Body of pancreas (tissue), 4 donors: ENCODE measurements around the gene FOXP1. TPM values are rescaled to one million over a fixed set of nuclear protein-coding genes. Genes with fewer than 3 reads are reported as not detected.

Experiments
- ATAC-seq: fragments of 150-250 bp; one replicate; pipeline ENCODE4 v1.9.1; 2016
- DNase-seq, 4 donors: peaks; one replicate each; pipeline ENCODE4 v3.0.0-alpha.2; 2019
- H3K27ac ChIP-seq, 4 donors: fragments of 200-600 bp; sonication (generic); 1 replicate in 3 of 4; 2 replicates in 1 of 4; pipeline versions ENCODE4 v1.5.1 to v1.6.1; 2016 to 2019; ENCODE audit warnings: mild to moderate bottlenecking in 1 of 4, mixed read lengths in 1 of 4, moderate library complexity in 1 of 4
- H3K27me3 ChIP-seq, 2 donors: fragments of 200-600 bp; sonication (generic); one replicate each; pipeline ENCODE4 v1.6.0; 2016; ENCODE audit warnings: mild to moderate bottlenecking in 1 of 2
- H3K36me3 ChIP-seq, 2 donors: fragments of 200-600 bp; sonication (generic); replicated peaks in 1 of 2; 2 replicates each; pipeline ENCODE4 v1.5.1; 2016; ENCODE audit warnings: low read depth in 2 of 2; ENCODE audit not compliant: insufficient read depth in 1 of 2
- H3K4me1 ChIP-seq: fragments of 200-600 bp; sonication (generic); one replicate; pipeline ENCODE4 v1.6.0; 2016
- H3K4me3 ChIP-seq, 2 donors: fragments of 200-600 bp; sonication (generic); 1 replicate in 1 of 2; 2 replicates in 1 of 2; pipeline ENCODE4 v1.5.1; 2016 to 2019
- H3K9me3 ChIP-seq, 3 donors: fragments of 200-600 bp; sonication (generic); 1 replicate in 2 of 3; 2 replicates in 1 of 3; pipeline ENCODE4 v1.5.1; 2016
- POLR2A ChIP-seq, 3 donors: fragments of 450-650 bp; IDR thresholded peaks; one replicate each; pipeline ENCODE4 v1.6.1; 2016; ENCODE audit warnings: antibody characterized with exemption in 3 of 3, mild to moderate bottlenecking in 2 of 3
- WGBS, 2 donors: methylation state at CpG; one replicate each; pipeline ENCODE4 v1.1.5; 2017; 5-methylcytosine and 5-hydroxymethylcytosine counted together
- intact Hi-C: fragments of 100-400 bp; cut with DNase I; formaldehyde crosslinking; loops from one replicate; pipeline ENCODE4 v1.15.1; 2023
- total RNA-seq, 2 donors: library from RNA; depleted of rRNA; stranded (reverse); fragments of >200 nt; gene quantifications; one replicate each; pipeline ENCODE4 v1.1.0, GENCODE V29; 2016
- TF ChIP-seq, protein P1 (sequence below), 7 experiments: fragments of 450-650 bp in 4 of 7; fragments of 200-600 bp in 3 of 7; sonication (generic) in 3 of 7; IDR thresholded peaks; one replicate each; pipeline ENCODE4 v1.5.1; 2016 to 2019; ENCODE audit warnings: antibody characterized with exemption in 7 of 7

FOXP1 gene
- total RNA-seq, 2 donors from 2014 or later, result 85.7 to 86.1 TPM

DNA sequence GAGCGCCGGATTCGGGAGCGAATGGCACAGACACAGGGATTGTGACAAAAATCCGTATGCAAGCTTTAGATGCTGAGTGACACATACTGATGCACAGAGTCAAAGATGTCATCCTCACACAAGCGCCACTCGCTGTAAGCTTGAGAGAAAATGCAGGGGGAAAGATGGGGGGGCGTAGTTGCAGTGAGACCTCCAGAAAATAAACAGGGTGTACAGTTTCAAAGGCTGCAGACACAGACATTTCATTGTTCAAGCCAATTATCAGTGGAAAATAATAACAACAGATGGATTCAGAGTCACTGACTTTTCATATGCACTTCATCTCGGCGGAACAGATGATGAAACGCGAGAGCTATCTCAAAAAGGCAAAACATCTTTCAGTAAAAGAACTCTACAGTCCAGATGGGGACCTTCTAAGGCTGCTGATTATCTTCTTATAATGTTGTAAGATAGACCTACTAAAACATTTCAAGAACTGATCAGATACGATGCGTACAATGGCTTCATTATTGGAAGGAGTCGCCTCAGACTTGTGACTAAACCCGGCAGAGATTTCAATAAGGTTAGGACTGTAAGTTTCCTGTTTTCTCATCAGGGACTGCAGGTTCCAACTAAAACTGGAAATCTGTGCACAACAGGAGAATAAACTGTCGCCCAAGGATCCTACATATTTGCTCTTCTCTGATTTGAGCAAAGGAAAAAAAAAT, 275.4 kb downstream of the FOXP1 start:
- Histone ChIP-seq H3K9me3 (no peaks in the 10 kb centered on the region), H3K27me3 (no peaks in the 10 kb centered on the region), H3K4me1 (peaks cover 15% of the 10 kb centered on the region), H3K27ac (no peak overlapping the region), H3K36me3 (no peaks in the 10 kb centered on the region), H3K4me3 (no peak overlapping the region)
- intact Hi-C loops, result no loop called here
- DNase-seq (no peak), ATAC-seq (no peak)
- no peak for TF ChIP-seq POLR2A (IDR thresholded peaks at IDR 0.05)
- TF ChIP-seq, protein P1, sequence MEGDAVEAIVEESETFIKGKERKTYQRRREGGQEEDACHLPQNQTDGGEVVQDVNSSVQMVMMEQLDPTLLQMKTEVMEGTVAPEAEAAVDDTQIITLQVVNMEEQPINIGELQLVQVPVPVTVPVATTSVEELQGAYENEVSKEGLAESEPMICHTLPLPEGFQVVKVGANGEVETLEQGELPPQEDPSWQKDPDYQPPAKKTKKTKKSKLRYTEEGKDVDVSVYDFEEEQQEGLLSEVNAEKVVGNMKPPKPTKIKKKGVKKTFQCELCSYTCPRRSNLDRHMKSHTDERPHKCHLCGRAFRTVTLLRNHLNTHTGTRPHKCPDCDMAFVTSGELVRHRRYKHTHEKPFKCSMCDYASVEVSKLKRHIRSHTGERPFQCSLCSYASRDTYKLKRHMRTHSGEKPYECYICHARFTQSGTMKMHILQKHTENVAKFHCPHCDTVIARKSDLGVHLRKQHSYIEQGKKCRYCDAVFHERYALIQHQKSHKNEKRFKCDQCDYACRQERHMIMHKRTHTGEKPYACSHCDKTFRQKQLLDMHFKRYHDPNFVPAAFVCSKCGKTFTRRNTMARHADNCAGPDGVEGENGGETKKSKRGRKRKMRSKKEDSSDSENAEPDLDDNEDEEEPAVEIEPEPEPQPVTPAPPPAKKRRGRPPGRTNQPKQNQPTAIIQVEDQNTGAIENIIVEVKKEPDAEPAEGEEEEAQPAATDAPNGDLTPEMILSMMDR (IDR thresholded peaks at IDR 0.05), result no peak
- 89 to 92% methylated on average over 17 of the region's 17 CpGs for WGBS, 2 donors

GRCh38 chr3:71305231-71306206, 278.0 kb downstream of the FOXP1 start:
- Histone ChIP-seq H3K4me1 (peaks cover 33% of the 10 kb centered on the region), H3K27ac (peak overlapping the region; percentile 9 to 76 (median 66)), H3K27me3 (no peaks in the 10 kb centered on the region), H3K9me3 (no peaks in the 10 kb centered on the region), H3K36me3 (no peaks in the 10 kb centered on the region), H3K4me3 (no peak overlapping the region)
- peak in 1 of 3 donors; percentile 15 for TF ChIP-seq POLR2A (IDR thresholded peaks at IDR 0.05)
- TF ChIP-seq, protein P1 (IDR thresholded peaks at IDR 0.05), result no peak
- WGBS, 2 donors, result 5 to 8% methylated on average over 21 of the region's 21 CpGs
- intact Hi-C loops, result no loop called here
- peak; percentile 65 for ATAC-seq
- peak; percentile 20 to 49 (median 32) for DNase-seq

- ATAC-seq (peak; percentile 47), DNase-seq (peak in 3 of 4 donors; percentile 26 to 43 (median 33))
- no peak overlapping the region for H3K4me3 ChIP-seq
- no peaks in the 10 kb centered on the region for H3K27me3 ChIP-seq
- H3K9me3 ChIP-seq, result no peaks in the 10 kb centered on the region
- H3K36me3 ChIP-seq, result no peaks in the 10 kb centered on the region
- peak overlapping the region in 3 of 4 donors; percentile 57 to 76 (median 75) for H3K27ac ChIP-seq
- no peak for TF ChIP-seq POLR2A (IDR thresholded peaks at IDR 0.05)
- TF ChIP-seq, protein P1 (IDR thresholded peaks at IDR 0.05), result peak in 6 of 7 experiments; percentile 16 to 63 (median 56)
- WGBS, 2 donors, result 18 to 24% methylated on average over 3 of the region's 3 CpGs
- intact Hi-C loops, result no loop called here
- peaks cover 33% of the 10 kb centered on the region for H3K4me1 ChIP-seq
These were observed 278.8 kb downstream of the FOXP1 start for GRCh38 chr3:71304684-71305083.

- Histone ChIP-seq H3K27me3 (no peaks in the 10 kb centered on the region), H3K9me3 (no peaks in the 10 kb centered on the region), H3K27ac (peak overlapping the region in 2 of 4 donors; percentile 75 to 76), H3K4me3 (no peak overlapping the region), H3K4me1 (peaks cover 33% of the 10 kb centered on the region), H3K36me3 (no peaks in the 10 kb centered on the region)
- TF ChIP-seq, protein P1 (IDR thresholded peaks at IDR 0.05), result no peak
- no peak for TF ChIP-seq POLR2A (IDR thresholded peaks at IDR 0.05)
- ATAC-seq (no peak), DNase-seq (no peak)
- intact Hi-C loops, result no loop called here
- WGBS, 2 donors, result 44 to 51% methylated on average over 3 of the region's 3 CpGs
These were observed 279.3 kb downstream of the FOXP1 start for GRCh38 chr3:71304247-71304646.
